Fibroblast of lung (primary cell): ENCODE data around the gene C4BPA.

ENCODE experiments used
- CTCF ChIP-seq, 2 donors: IDR thresholded peaks in 1 of 2; conservative IDR thresholded peaks in 1 of 2; 1 replicate in 1 of 2; 2 replicates in 1 of 2; pipeline ENCODE4 v1.5.1; 2011 to 2012; ENCODE audit warnings: low read length in 2 of 2, control low read depth in 1 of 2, inconsistent platforms in 1 of 2, low read depth in 1 of 2, mild to moderate bottlenecking in 1 of 2
- EZH2 ChIP-seq: IDR thresholded peaks from 2 replicates; pipeline ENCODE4 v1.5.1; 2012; ENCODE audit warnings: low read length, control low read depth, mild to moderate bottlenecking; ENCODE audit errors: missing control alignments

- TF ChIP-seq CTCF (conservative IDR thresholded peaks at IDR 0.05 in 1 of 2, IDR thresholded peaks at IDR 0.05 in 1 of 2; ENCODE audit: low read depth in 1 of 2, low read length in 2 of 2) (no peak), EZH2 (no peak)
Measured at GRCh38 chr1:207093944-207094343, 10.1 kb upstream of the C4BPA start.
